ENCODE data around the gene XRCC5. TPM values are rescaled to one million over a fixed set of nuclear protein-coding genes. Genes with fewer than 3 reads are reported as not detected.

XRCC5 gene
- total RNA-seq, 1 donor from 2014 or later: 284 TPM

GRCh38 chr2:216149741-216150140 is 40.6 kb downstream of the XRCC5 start:
- Histone ChIP-seq H3K36me3 (ENCODE audit: control insufficient read depth, insufficient read depth, low read length) (peaks cover 4% of the 10 kb centered on the region), H3K27me3 (ENCODE audit: control insufficient read depth, insufficient read depth, low read length) (no peaks in the 10 kb centered on the region), H3K4me3 (ENCODE audit: low read depth, low read length) (no peak overlapping the region)
- no peak for TF ChIP-seq CTCF (IDR thresholded peaks at IDR 0.05; ENCODE audit: insufficient read depth, low read length, poor library complexity, severe bottlenecking)
- DNase-seq (ENCODE audit: low read depth): no peak

GRCh38 chr2:216151313-216152025 is 42.3 kb downstream of the XRCC5 start:
- TF ChIP-seq CTCF (IDR thresholded peaks at IDR 0.05; ENCODE audit: insufficient read depth, low read length, poor library complexity, severe bottlenecking): no peak
- Histone ChIP-seq H3K27me3 (ENCODE audit: control insufficient read depth, insufficient read depth, low read length) (no peaks in the 10 kb centered on the region), H3K36me3 (ENCODE audit: control insufficient read depth, insufficient read depth, low read length) (peaks cover 4% of the 10 kb centered on the region), H3K4me3 (ENCODE audit: low read depth, low read length) (no peak overlapping the region)
- peak; percentile 59 for DNase-seq (ENCODE audit: low read depth)

- no peaks in the 10 kb centered on the region for H3K36me3 ChIP-seq (ENCODE audit: control insufficient read depth, insufficient read depth, low read length)
Observed at GRCh38 chr2:216155954-216156353, 46.8 kb downstream of the XRCC5 start.

GRCh38 chr2:216156822-216157221 is 47.7 kb downstream of the XRCC5 start:
- Histone ChIP-seq H3K4me3 (ENCODE audit: low read depth, low read length) (no peak overlapping the region), H3K36me3 (ENCODE audit: control insufficient read depth, insufficient read depth, low read length) (no peaks in the 10 kb centered on the region), H3K27me3 (ENCODE audit: control insufficient read depth, insufficient read depth, low read length) (no peaks in the 10 kb centered on the region)
- no peak for TF ChIP-seq CTCF (IDR thresholded peaks at IDR 0.05; ENCODE audit: insufficient read depth, low read length, poor library complexity, severe bottlenecking)
- DNase-seq (ENCODE audit: low read depth): no peak

More at GRCh38 chr2:216155954-216156353, 46.8 kb downstream of the XRCC5 start:
- no peak for DNase-seq (ENCODE audit: low read depth)
- Histone ChIP-seq H3K27me3 (ENCODE audit: control insufficient read depth, insufficient read depth, low read length) (no peaks in the 10 kb centered on the region), H3K4me3 (ENCODE audit: low read depth, low read length) (no peak overlapping the region)
- TF ChIP-seq CTCF (IDR thresholded peaks at IDR 0.05; ENCODE audit: insufficient read depth, low read length, poor library complexity, severe bottlenecking): no peak

- H3K36me3 ChIP-seq (ENCODE audit: control insufficient read depth, insufficient read depth, low read length): no peaks in the 10 kb centered on the region
- DNase-seq (ENCODE audit: low read depth): no peak
- no peak for TF ChIP-seq CTCF (IDR thresholded peaks at IDR 0.05; ENCODE audit: insufficient read depth, low read length, poor library complexity, severe bottlenecking)
- no peak overlapping the region for H3K4me3 ChIP-seq (ENCODE audit: low read depth, low read length)
- H3K27me3 ChIP-seq (ENCODE audit: control insufficient read depth, insufficient read depth, low read length): no peaks in the 10 kb centered on the region
Observed at GRCh38 chr2:216159144-216159543, 50.0 kb downstream of the XRCC5 start.

- no peak overlapping the region for H3K4me3 ChIP-seq (ENCODE audit: low read depth, low read length)
- no peaks in the 10 kb centered on the region for H3K36me3 ChIP-seq (ENCODE audit: control insufficient read depth, insufficient read depth, low read length)
- no peaks in the 10 kb centered on the region for H3K27me3 ChIP-seq (ENCODE audit: control insufficient read depth, insufficient read depth, low read length)
- TF ChIP-seq CTCF (IDR thresholded peaks at IDR 0.05; ENCODE audit: insufficient read depth, low read length, poor library complexity, severe bottlenecking): no peak
- DNase-seq (ENCODE audit: low read depth): no peak
Observed at GRCh38 chr2:216159646-216160045, 50.5 kb downstream of the XRCC5 start.
